PFSK-1 (cell line): Measurements from ENCODE around the gene TMEM181.

Experiments used
- FOXP2 ChIP-seq: optimal IDR thresholded peaks from 2 replicates; pipeline ENCODE3; 2011; ENCODE audit warnings: borderline replicate concordance, control low read depth, inconsistent platforms; ENCODE audit not compliant: insufficient read depth; ENCODE audit errors: extremely low read length, extremely low read depth
- POLR2AphosphoS5 ChIP-seq: IDR thresholded peaks from 2 replicates; pipeline ENCODE4 v1.6.1; 2012; ENCODE audit warnings: low read depth, mild to moderate bottlenecking, control low read depth, low read length, moderate library complexity
- REST ChIP-seq, 2 experiments: IDR thresholded peaks; 2 replicates each; pipeline versions ENCODE4 v1.6.1 to v1.8.0; 2011 to 2012; ENCODE audit warnings: low read depth in 2 of 2, low read length in 2 of 2, control low read depth in 1 of 2, inconsistent platforms in 1 of 2, mild to moderate bottlenecking in 1 of 2, moderate library complexity in 1 of 2; ENCODE audit not compliant: insufficient read depth in 1 of 2
- SIN3A ChIP-seq: IDR thresholded peaks from 2 replicates; pipeline ENCODE4 v1.6.1; 2012; ENCODE audit warnings: mild to moderate bottlenecking, low read length, moderate library complexity, borderline replicate concordance; ENCODE audit not compliant: insufficient read depth
- TAF1 ChIP-seq: IDR thresholded peaks from 2 replicates; pipeline ENCODE4 v1.6.1; 2012; ENCODE audit warnings: low read length, control low read depth, borderline replicate concordance; ENCODE audit not compliant: insufficient read depth

The TMEM181 gene

DNA sequence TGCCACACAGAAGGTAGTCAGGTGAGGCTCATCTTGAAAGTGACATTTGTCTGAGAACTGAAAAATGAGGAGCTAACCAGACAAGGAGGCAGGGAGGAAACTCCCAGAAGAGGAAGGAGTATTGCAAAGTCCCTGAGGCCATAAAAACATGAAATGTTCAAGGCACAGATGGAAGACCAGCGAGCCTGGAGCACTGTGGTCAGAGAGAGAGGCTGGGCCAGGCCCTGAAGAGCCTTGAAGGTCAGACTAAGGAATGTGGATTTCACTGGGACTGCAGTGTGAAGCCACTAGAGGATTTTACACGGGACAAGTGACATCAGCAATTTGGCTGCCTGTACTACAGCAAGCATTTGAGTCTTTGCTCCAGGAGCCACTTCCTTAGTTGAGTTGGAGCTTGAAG lies 21.1 kb upstream of the TMEM181 start:
- no peak for TF ChIP-seq SIN3A
- TF ChIP-seq POLR2AphosphoS5: no peak
- no peak for TF ChIP-seq TAF1
- no peak for TF ChIP-seq REST (IDR thresholded peaks at IDR 0.05; ENCODE audit: insufficient read depth in 1 of 2, low read depth in 2 of 2, low read length in 2 of 2)
- no peak for TF ChIP-seq FOXP2

DNA sequence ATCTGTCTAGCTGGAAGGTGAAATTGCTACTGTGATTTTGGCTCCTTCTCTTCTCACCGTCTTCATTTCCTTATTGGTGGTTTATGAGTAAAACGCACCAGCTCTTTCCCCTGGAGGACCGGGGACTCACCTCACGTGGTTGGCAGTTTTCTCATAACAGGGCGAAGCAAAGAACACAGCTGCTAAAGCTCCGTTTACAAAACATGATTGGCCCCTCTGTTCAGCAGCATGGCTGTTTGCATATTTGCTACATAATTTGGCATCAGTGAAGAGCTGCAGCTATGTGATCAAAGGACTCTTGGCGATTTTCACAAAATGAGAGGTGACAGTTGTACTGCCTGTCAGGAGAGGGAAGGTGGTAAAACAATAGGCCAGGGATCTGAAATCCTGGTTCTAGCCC lies 20.5 kb upstream of the TMEM181 start:
- TF ChIP-seq POLR2AphosphoS5: no peak

GRCh38 chr6:158539881-158540280 lies 20.0 kb upstream of the TMEM181 start:
- TF ChIP-seq FOXP2: no peak
- no peak for TF ChIP-seq POLR2AphosphoS5
- TF ChIP-seq REST (IDR thresholded peaks at IDR 0.05; ENCODE audit: insufficient read depth in 1 of 2, low read depth in 2 of 2, low read length in 2 of 2): no peak
- no peak for TF ChIP-seq TAF1
- TF ChIP-seq SIN3A: no peak

DNA sequence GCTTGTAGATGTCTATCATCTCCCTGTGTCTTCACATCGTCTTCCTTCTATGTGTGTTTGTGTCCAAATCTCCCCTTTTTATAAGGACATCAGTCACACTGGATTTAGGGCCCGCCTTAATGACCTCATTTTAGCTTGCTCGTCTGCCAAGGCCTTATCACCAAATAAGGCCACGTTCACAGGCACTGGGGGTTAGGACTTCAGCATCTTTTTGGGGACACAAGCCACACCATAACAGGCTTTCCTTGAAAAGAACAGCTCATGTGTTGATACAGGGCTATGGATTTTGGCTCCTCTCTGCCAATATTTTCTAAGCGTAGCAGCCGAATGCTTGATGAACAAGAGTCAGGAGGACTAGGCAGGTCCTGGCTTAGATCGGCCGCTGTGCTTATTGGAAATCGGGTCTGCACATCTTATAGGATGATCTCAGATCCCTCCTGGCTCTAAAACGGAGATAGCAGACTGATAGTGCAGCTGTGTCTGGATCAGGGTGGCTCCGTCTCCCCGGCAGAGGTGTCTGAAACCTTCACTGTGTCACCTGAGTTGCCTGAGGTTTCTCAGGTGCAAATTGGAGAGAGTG lies 16.2 kb upstream of the TMEM181 start:
- TF ChIP-seq TAF1 (no peak), POLR2AphosphoS5 (no peak), FOXP2 (no peak), SIN3A (no peak)

DNA sequence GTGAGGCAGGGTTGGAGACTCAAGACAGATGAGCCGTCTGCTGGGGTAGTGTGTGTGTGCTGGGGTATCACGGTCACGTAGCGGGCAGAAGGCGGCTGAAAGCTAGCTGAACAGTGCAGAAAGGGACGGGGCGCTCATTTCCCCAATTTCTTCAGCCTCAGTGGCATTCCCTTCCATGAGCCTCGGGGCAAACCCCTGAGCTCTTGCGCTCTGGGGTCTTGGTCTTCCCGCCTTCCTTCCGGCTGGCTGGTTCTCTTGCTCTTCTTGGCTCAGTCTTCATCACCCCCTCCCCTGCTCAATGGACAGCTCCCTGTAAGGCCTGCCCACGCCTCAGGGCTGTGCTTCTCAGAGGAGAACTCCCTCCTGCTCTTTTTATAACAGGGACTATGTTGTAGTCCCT lies 15.5 kb upstream of the TMEM181 start:
- peak in 1 of 2 experiments; percentile 76; a peak in 1 of 4 replicates for TF ChIP-seq REST (IDR thresholded peaks at IDR 0.05; ENCODE audit: insufficient read depth in 1 of 2, low read depth in 2 of 2, low read length in 2 of 2)
- TF ChIP-seq POLR2AphosphoS5: no peak

- TF ChIP-seq TAF1 (no peak), REST (IDR thresholded peaks at IDR 0.05; ENCODE audit: insufficient read depth in 1 of 2, low read depth in 2 of 2, low read length in 2 of 2) (no peak), FOXP2 (no peak), SIN3A (no peak), POLR2AphosphoS5 (no peak)
Observed at GRCh38 chr6:158545043-158545966, 14.6 kb upstream of the TMEM181 start.
